HG03432 (cell line): ENCODE data around the gene VN1R5.
"Not testable (repeated sequence)": the region's sequence is repeated elsewhere in the genome, so short reads cannot be mapped to it uniquely, and the experiment has no call there.

Experiments used
- ATAC-seq: cut with Tn5 transposase; IDR thresholded peaks from one replicate; pipeline ENCODE4 v1.9.1; 2021; ENCODE audit warnings: mild to moderate bottlenecking, moderate library complexity; ENCODE audit not compliant: unreplicated experiment

Gene VN1R5

GRCh38 chr1:247255772-247256171 lies at the start of gene VN1R5:
Gene VN1R5 (plus strand): TSS chr1:247256072.
- not testable (repeated sequence) for ATAC-seq

GRCh38 chr1:247209396-247209795 lies 46.5 kb upstream of the VN1R5 start:
- no peak for ATAC-seq

- peak; percentile 2 for ATAC-seq
Measured at GRCh38 chr1:247210062-247210375, 45.9 kb upstream of the VN1R5 start.

- peak; percentile 92 for ATAC-seq
Measured at GRCh38 chr1:247210376-247211117, 45.3 kb upstream of the VN1R5 start.

GRCh38 chr1:247211339-247211738 lies 44.5 kb upstream of the VN1R5 start:
- ATAC-seq = no peak

GRCh38 chr1:247212012-247212411 lies 43.9 kb upstream of the VN1R5 start:
- ATAC-seq = peak; percentile 62

- ATAC-seq = no peak
Measured at GRCh38 chr1:247212627-247213617, 43.0 kb upstream of the VN1R5 start.

GRCh38 chr1:247216261-247216660 lies 39.6 kb upstream of the VN1R5 start:
- no peak for ATAC-seq

GRCh38 chr1:247218121-247218651 lies 37.7 kb upstream of the VN1R5 start:
- ATAC-seq = no peak

- not testable (repeated sequence) for ATAC-seq
Measured at GRCh38 chr1:247220280-247220679, 35.6 kb upstream of the VN1R5 start.

- no peak for ATAC-seq
Measured at GRCh38 chr1:247222840-247223239, 33.0 kb upstream of the VN1R5 start.

GRCh38 chr1:247224822-247225221 lies 31.1 kb upstream of the VN1R5 start:
- ATAC-seq = no peak

- ATAC-seq = no peak
Measured at GRCh38 chr1:247228133-247228532, 27.7 kb upstream of the VN1R5 start.

GRCh38 chr1:247241691-247242090 lies 14.2 kb upstream of the VN1R5 start:
- ATAC-seq = no peak

GRCh38 chr1:247243524-247244137 lies 12.2 kb upstream of the VN1R5 start:
- ATAC-seq = no peak

GRCh38 chr1:247246325-247247115 lies 9.4 kb upstream of the VN1R5 start:
- no peak for ATAC-seq

- ATAC-seq = no peak
Measured at GRCh38 chr1:247247568-247247967, 8.3 kb upstream of the VN1R5 start.

GRCh38 chr1:247266053-247266452 lies 10.2 kb downstream of the VN1R5 start:
- ATAC-seq = no peak

GRCh38 chr1:247268390-247269045 lies 12.6 kb downstream of the VN1R5 start:
- no peak for ATAC-seq

- ATAC-seq = no peak
Measured at GRCh38 chr1:247269133-247269532, 13.3 kb downstream of the VN1R5 start.
